Endothelial cell of umbilical vein (primary cell): ENCODE data around the gene SPTA1.

Experiments
- CTCF ChIP-seq, 2 donors: IDR thresholded peaks; 1 replicate in 1 of 2; 2 replicates in 1 of 2; pipeline ENCODE4 v1.5.1; 2011; ENCODE audit warnings: low read length in 2 of 2, mild to moderate bottlenecking in 2 of 2, moderate library complexity in 2 of 2, control low read depth in 1 of 2, inconsistent platforms in 1 of 2, low read depth in 1 of 2; ENCODE audit not compliant: insufficient read depth in 1 of 2; ENCODE audit errors: extremely low read depth in 1 of 2
- EZH2 ChIP-seq: IDR thresholded peaks from 2 replicates; pipeline ENCODE4 v1.6.1; 2012; ENCODE audit warnings: borderline replicate concordance, low read depth, mild to moderate bottlenecking, moderate library complexity, low read length, inconsistent platforms; ENCODE audit not compliant: severe bottlenecking
- JUN ChIP-seq: IDR thresholded peaks from 2 replicates; pipeline ENCODE4 v1.6.1; 2011; ENCODE audit warnings: borderline replicate concordance, low read depth; ENCODE audit not compliant: insufficient read length, insufficient read depth
- MAX ChIP-seq: IDR thresholded peaks from 2 replicates; pipeline ENCODE4 v1.6.1; 2011; ENCODE audit not compliant: insufficient read depth, insufficient read length
- MYC ChIP-seq: IDR thresholded peaks from one replicate; pipeline ENCODE4 v1.6.1; 2011; ENCODE audit warnings: mild to moderate bottlenecking, low read depth, low read length
- POLR2A ChIP-seq: IDR thresholded peaks from 2 replicates; pipeline ENCODE4 v1.6.1; 2012; ENCODE audit warnings: low read depth, mild to moderate bottlenecking, control low read depth, low read length
- POLR2AphosphoS5 ChIP-seq: IDR thresholded peaks from 2 replicates; pipeline ENCODE4 v1.6.1; 2012; ENCODE audit warnings: low read depth, mild to moderate bottlenecking, control low read depth, low read length, moderate library complexity; ENCODE audit not compliant: insufficient read depth

GRCh38 chr1:158604968-158605367 is 81.5 kb downstream of the SPTA1 start, which contains the start of gene OR10Z1:
- no peak for TF ChIP-seq POLR2AphosphoS5
- TF ChIP-seq POLR2A, result no peak
- no peak for TF ChIP-seq JUN
- no peak for TF ChIP-seq CTCF (IDR thresholded peaks at IDR 0.05; ENCODE audit: extremely low read depth in 1 of 2, insufficient read depth in 1 of 2, low read depth in 1 of 2, low read length in 2 of 2)
- TF ChIP-seq MYC, result no peak
- no peak for TF ChIP-seq EZH2
- TF ChIP-seq MAX, result no peak
